WTC11 (cell line): Measurements from ENCODE around the gene STRN3. TPM values are rescaled to one million over a fixed set of nuclear protein-coding genes. Genes with fewer than 3 reads are reported as not detected.

ENCODE experiments used
- ATAC-seq: fragments of 200-7000 bp; cut with Tn5 transposase; 2 replicates; pipeline ENCODE4 v1.10.0; 2021; ENCODE audit warnings: mild to moderate bottlenecking, moderate library complexity
- CTCF ChIA-PET: fragments of 300-600 bp; sonication (Branson Sonifier 250); formaldehyde crosslinking; loops from one replicate; lab custom pipeline; 2021; ENCODE audit warnings: antibody characterized with exemption; lab: Charles Lee
- POLR2A ChIA-PET: fragments of 350-600 bp; sonication (Branson Sonifier 250); formaldehyde crosslinking; loops from one replicate; lab custom pipeline; 2021; ENCODE audit warnings: antibody characterized with exemption; lab: Charles Lee
- DNase-seq: peaks from one replicate; pipeline ENCODE4 v3.0.0; 2021; ENCODE audit warnings: low spot score
- H3K27ac Mint-ChIP-seq: 2 replicates; pipeline ENCODE4 v1.8.0; 2021; ENCODE audit warnings: mixed read lengths
- H3K27me3 Mint-ChIP-seq: 2 replicates; pipeline ENCODE4 v1.8.0; 2021; ENCODE audit warnings: low read depth, mild to moderate bottlenecking, moderate library complexity, mixed read lengths
- H3K36me3 Mint-ChIP-seq: 2 replicates; pipeline ENCODE4 v1.8.0; 2021; ENCODE audit warnings: mixed read lengths
- H3K4me1 Mint-ChIP-seq: 2 replicates; pipeline ENCODE4 v1.8.0; 2022; ENCODE audit warnings: mixed read lengths
- H3K4me3 Mint-ChIP-seq: 2 replicates; pipeline ENCODE4 v1.8.0; 2021; ENCODE audit warnings: mild to moderate bottlenecking, moderate library complexity, mixed read lengths
- H3K9me3 Mint-ChIP-seq: 2 replicates; pipeline ENCODE4 v1.8.0; 2021; ENCODE audit warnings: mixed read lengths
- MYBL2 ChIP-seq: sonication (generic); formaldehyde crosslinking; IDR thresholded peaks from 2 replicates; pipeline ENCODE4 v1.8.1; 2023; ENCODE audit warnings: mild to moderate bottlenecking, moderate library complexity, missing genetic modification reagents
- RELA ChIP-seq: sonication (generic); formaldehyde crosslinking; IDR thresholded peaks from 2 replicates; pipeline ENCODE4 v1.8.1; 2022; ENCODE audit warnings: missing genetic modification reagents, mild to moderate bottlenecking, borderline replicate concordance
- SOX15 ChIP-seq: fragments of 250-450 bp; sonication (Bioruptor Pico); IDR thresholded peaks from 2 replicates; pipeline ENCODE4 v1.9.0; 2021; ENCODE audit warnings: mild to moderate bottlenecking
- TCF7 ChIP-seq: sonication (generic); formaldehyde crosslinking; IDR thresholded peaks from 2 replicates; pipeline ENCODE4 v1.8.0; 2022; ENCODE audit warnings: mild to moderate bottlenecking, low read depth, missing genetic modification reagents, moderate library complexity
- TEAD1 ChIP-seq: sonication (generic); formaldehyde crosslinking; IDR thresholded peaks from 2 replicates; pipeline ENCODE4 v1.8.0; 2022; ENCODE audit warnings: mild to moderate bottlenecking, missing genetic modification reagents
- ZBTB21 ChIP-seq: sonication (generic); formaldehyde crosslinking; IDR thresholded peaks from 2 replicates; pipeline ENCODE4 v1.8.1; 2023; ENCODE audit warnings: mild to moderate bottlenecking, missing genetic modification reagents, borderline replicate concordance
- ZNF138 ChIP-seq: sonication (generic); formaldehyde crosslinking; conservative IDR thresholded peaks from 2 replicates; pipeline ENCODE4 v1.8.1; 2022; ENCODE audit warnings: mild to moderate bottlenecking, moderate library complexity, missing genetic modification reagents
- total RNA-seq: library from RNA; stranded (reverse); gene quantifications from 3 replicates; pipeline ENCODE4 v1.2.3, GENCODE V29; 2021
- TF ChIP-seq, protein P1 (sequence below): sonication (generic); formaldehyde crosslinking; IDR thresholded peaks from 2 replicates; pipeline ENCODE4 v1.8.0; 2022; ENCODE audit warnings: mild to moderate bottlenecking, missing genetic modification reagents
- TF ChIP-seq, protein P2 (sequence below): sonication (generic); formaldehyde crosslinking; IDR thresholded peaks from 2 replicates; pipeline ENCODE4 v1.8.1; 2023; ENCODE audit warnings: mild to moderate bottlenecking, moderate library complexity, missing genetic modification reagents
- TF ChIP-seq, protein P3 (sequence below): fragments of 250-450 bp; sonication (Bioruptor Pico); conservative IDR thresholded peaks from 2 replicates; pipeline ENCODE4 v1.9.0; 2021; ENCODE audit warnings: mild to moderate bottlenecking
- TF ChIP-seq, protein P4 (sequence below): fragments of 200-600 bp; IDR thresholded peaks from 2 replicates; pipeline ENCODE4 v1.8.0; 2022; ENCODE audit warnings: antibody characterized with exemption
- TF ChIP-seq, protein P5 (sequence below): sonication (generic); formaldehyde crosslinking; IDR thresholded peaks from 2 replicates; pipeline ENCODE4 v1.8.1; 2022; ENCODE audit warnings: low read depth, mild to moderate bottlenecking, moderate library complexity, missing genetic modification reagents, borderline replicate concordance
- TF ChIP-seq, protein P6 (sequence below): sonication (generic); formaldehyde crosslinking; IDR thresholded peaks from 2 replicates; pipeline ENCODE4 v1.8.1; 2023; ENCODE audit warnings: mild to moderate bottlenecking, missing genetic modification reagents, moderate library complexity
- TF ChIP-seq, protein P7 (sequence below): sonication (generic); formaldehyde crosslinking; IDR thresholded peaks from 2 replicates; pipeline ENCODE4 v1.8.0; 2022; ENCODE audit warnings: mild to moderate bottlenecking, missing genetic modification reagents

Gene STRN3
- total RNA-seq, 1 experiment from 2014 or later, result 37.1 TPM

DNA sequence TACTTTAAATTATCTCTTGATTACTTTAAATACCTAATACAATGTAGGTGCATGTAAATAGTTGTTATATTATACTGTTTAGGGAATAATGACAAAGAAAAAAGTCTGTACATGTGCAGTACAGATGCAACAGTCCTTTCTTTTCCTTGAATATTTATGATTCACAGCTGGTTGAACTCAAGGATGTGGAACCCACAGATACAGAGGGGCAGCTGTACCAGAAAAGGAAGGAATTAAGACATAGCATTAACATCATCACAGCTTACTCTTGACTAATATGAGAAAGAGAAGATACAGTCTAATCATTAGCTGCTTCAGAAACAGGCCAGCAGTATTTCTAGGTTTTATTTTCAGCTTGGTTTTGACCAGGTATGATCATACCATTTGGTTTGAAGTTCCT lies 35.4 kb downstream of the STRN3 start (continued):
- TF ChIP-seq, protein P1, sequence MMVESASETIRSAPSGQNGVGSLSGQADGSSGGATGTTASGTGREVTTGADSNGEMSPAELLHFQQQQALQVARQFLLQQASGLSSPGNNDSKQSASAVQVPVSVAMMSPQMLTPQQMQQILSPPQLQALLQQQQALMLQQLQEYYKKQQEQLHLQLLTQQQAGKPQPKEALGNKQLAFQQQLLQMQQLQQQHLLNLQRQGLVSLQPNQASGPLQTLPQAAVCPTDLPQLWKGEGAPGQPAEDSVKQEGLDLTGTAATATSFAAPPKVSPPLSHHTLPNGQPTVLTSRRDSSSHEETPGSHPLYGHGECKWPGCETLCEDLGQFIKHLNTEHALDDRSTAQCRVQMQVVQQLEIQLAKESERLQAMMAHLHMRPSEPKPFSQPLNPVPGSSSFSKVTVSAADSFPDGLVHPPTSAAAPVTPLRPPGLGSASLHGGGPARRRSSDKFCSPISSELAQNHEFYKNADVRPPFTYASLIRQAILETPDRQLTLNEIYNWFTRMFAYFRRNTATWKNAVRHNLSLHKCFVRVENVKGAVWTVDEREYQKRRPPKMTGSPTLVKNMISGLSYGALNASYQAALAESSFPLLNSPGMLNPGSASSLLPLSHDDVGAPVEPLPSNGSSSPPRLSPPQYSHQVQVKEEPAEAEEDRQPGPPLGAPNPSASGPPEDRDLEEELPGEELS, result no peak
- TF ChIP-seq, protein P2, sequence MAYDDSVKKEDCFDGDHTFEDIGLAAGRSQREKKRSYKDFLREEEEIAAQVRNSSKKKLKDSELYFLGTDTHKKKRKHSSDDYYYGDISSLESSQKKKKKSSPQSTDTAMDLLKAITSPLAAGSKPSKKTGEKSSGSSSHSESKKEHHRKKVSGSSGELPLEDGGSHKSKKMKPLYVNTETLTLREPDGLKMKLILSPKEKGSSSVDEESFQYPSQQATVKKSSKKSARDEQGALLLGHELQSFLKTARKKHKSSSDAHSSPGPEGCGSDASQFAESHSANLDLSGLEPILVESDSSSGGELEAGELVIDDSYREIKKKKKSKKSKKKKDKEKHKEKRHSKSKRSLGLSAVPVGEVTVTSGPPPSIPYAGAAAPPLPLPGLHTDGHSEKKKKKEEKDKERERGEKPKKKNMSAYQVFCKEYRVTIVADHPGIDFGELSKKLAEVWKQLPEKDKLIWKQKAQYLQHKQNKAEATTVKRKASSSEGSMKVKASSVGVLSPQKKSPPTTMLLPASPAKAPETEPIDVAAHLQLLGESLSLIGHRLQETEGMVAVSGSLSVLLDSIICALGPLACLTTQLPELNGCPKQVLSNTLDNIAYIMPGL (CRISPR knock-in tag), result no peak
- TF ChIP-seq, protein P3, sequence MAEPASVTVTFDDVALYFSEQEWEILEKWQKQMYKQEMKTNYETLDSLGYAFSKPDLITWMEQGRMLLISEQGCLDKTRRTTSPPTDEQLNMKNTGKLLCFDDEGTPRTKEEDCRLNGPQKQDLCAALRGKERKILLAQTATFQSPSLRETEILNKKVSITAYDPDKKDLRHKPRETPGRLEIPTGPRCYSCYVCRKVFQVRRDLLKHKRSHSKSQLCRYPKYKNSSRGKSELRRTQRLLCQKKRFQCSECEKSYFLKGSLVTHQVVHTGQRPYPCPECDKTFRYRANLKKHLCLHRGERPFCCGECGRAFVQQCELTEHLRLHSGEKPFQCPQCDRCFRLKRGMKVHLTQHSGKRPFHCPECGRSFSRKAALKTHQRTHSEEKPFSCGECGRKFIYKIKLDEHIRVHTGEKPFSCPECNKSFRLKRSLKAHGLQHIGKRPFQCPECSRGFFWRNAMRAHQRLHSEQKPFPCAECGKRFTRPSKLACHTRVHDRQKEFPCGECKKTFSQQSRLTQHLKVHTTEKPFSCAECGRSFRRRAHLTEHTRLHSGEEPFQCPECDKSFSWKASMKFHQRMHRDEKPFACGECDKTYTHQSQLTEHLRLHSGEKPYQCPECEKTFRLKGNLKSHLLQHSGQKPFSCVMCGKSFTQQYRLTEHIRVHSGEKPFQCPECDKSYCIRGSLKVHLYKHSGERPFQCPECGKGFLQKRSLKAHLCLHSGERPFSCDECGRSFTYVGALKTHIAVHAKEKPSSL (CRISPR knock-in tag), result no peak
- no peak for TF ChIP-seq ZNF138 (CRISPR knock-in tag)
- TF ChIP-seq, protein P4, sequence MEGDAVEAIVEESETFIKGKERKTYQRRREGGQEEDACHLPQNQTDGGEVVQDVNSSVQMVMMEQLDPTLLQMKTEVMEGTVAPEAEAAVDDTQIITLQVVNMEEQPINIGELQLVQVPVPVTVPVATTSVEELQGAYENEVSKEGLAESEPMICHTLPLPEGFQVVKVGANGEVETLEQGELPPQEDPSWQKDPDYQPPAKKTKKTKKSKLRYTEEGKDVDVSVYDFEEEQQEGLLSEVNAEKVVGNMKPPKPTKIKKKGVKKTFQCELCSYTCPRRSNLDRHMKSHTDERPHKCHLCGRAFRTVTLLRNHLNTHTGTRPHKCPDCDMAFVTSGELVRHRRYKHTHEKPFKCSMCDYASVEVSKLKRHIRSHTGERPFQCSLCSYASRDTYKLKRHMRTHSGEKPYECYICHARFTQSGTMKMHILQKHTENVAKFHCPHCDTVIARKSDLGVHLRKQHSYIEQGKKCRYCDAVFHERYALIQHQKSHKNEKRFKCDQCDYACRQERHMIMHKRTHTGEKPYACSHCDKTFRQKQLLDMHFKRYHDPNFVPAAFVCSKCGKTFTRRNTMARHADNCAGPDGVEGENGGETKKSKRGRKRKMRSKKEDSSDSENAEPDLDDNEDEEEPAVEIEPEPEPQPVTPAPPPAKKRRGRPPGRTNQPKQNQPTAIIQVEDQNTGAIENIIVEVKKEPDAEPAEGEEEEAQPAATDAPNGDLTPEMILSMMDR, result no peak
- TF ChIP-seq RELA (CRISPR knock-in tag), result no peak
- TF ChIP-seq, protein P5, sequence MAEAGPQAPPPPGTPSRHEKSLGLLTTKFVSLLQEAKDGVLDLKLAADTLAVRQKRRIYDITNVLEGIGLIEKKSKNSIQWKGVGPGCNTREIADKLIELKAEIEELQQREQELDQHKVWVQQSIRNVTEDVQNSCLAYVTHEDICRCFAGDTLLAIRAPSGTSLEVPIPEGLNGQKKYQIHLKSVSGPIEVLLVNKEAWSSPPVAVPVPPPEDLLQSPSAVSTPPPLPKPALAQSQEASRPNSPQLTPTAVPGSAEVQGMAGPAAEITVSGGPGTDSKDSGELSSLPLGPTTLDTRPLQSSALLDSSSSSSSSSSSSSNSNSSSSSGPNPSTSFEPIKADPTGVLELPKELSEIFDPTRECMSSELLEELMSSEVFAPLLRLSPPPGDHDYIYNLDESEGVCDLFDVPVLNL (CRISPR knock-in tag), result no peak

DNA sequence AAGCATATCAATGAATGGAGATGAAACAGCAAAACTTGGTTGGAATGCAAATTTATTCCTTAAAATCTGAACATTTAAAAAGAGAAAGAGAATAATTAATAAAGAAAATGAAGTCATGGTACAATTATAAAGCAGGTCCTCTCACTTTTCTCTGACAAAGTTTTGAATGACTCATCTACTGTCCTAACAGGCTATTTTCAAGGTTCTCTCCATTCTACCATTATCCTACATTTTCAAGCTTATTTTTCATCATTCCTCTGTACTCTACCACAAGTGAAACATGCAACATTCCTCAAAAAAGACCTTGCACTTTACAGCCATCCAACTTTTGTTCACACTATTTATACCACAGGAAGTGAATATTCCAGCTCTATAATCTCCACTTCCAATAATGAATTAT lies 37.7 kb downstream of the STRN3 start:
- TF ChIP-seq, protein P6, sequence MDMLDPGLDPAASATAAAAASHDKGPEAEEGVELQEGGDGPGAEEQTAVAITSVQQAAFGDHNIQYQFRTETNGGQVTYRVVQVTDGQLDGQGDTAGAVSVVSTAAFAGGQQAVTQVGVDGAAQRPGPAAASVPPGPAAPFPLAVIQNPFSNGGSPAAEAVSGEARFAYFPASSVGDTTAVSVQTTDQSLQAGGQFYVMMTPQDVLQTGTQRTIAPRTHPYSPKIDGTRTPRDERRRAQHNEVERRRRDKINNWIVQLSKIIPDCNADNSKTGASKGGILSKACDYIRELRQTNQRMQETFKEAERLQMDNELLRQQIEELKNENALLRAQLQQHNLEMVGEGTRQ (CRISPR knock-in tag), result no peak
- TF ChIP-seq SOX15 (CRISPR knock-in tag) (no peak), ZBTB21 (no peak), MYBL2 (CRISPR knock-in tag) (no peak), TEAD1 (CRISPR knock-in tag) (no peak), TCF7 (no peak)
- TF ChIP-seq, protein P7, sequence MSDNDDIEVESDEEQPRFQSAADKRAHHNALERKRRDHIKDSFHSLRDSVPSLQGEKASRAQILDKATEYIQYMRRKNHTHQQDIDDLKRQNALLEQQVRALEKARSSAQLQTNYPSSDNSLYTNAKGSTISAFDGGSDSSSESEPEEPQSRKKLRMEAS (CRISPR knock-in tag), result no peak
- Mint-ChIP-seq H3K27ac (no peak overlapping the region), H3K9me3 (no peaks in the 10 kb centered on the region), H3K27me3 (no peaks in the 10 kb centered on the region), H3K36me3 (no peaks in the 10 kb centered on the region), H3K4me1 (peaks cover 17% of the 10 kb centered on the region), H3K4me3 (no peak overlapping the region)
- ATAC-seq (no peak), DNase-seq (no peak)
- POLR2A ChIA-PET, result interaction anchor here (1.1 kb wide), 1 partner anchor 11 kb away, joined by 3 read pairs; no protein-coding TSS in a partner anchor
- CTCF ChIA-PET, result interaction anchor here (1.0 kb wide), 1 partner anchor 9 kb away, joined by 3 read pairs; no protein-coding TSS in a partner anchor
